Bone marrow (tissue), 2 donors: ENCODE measurements around the gene ETS1.
A peak's percentile ranks its signal among the peaks of the same experiment; 100 is the strongest.

Source experiments
- DNase-seq, 2 donors: peaks; one replicate each; lab custom pipeline; 2025; lab: John Stamatoyannopoulos, UW

Gene ETS1

GRCh38 chr11:128618603-128619002, 31.2 kb upstream of the ETS1 start:
- no peak for DNase-seq

GRCh38 chr11:128616161-128616560, 28.8 kb upstream of the ETS1 start:
- no peak for DNase-seq

GRCh38 chr11:128615612-128616011, 28.3 kb upstream of the ETS1 start:
- DNase-seq = no peak

GRCh38 chr11:128615076-128615475, 27.7 kb upstream of the ETS1 start:
- no peak for DNase-seq

GRCh38 chr11:128614026-128614425, 26.7 kb upstream of the ETS1 start:
- DNase-seq = no peak

- DNase-seq = peak in 1 of 2 donors; percentile 40
These were observed 26.1 kb upstream of the ETS1 start for GRCh38 chr11:128613300-128613995.

GRCh38 chr11:128610721-128611617, 23.6 kb upstream of the ETS1 start:
- DNase-seq = peak in 1 of 2 donors; percentile 76

GRCh38 chr11:128609785-128610184, 22.4 kb upstream of the ETS1 start:
- no peak for DNase-seq

- DNase-seq = no peak
These were observed 21.5 kb upstream of the ETS1 start for GRCh38 chr11:128608746-128609407.

GRCh38 chr11:128607819-128608218, 20.5 kb upstream of the ETS1 start:
- DNase-seq = no peak

GRCh38 chr11:128604723-128605122, 17.4 kb upstream of the ETS1 start:
- DNase-seq = no peak

- DNase-seq = no peak
These were observed 16.5 kb upstream of the ETS1 start for GRCh38 chr11:128603752-128604414.

- no peak for DNase-seq
These were observed 15.8 kb upstream of the ETS1 start for GRCh38 chr11:128603003-128603696.

- DNase-seq = no peak
These were observed 12.4 kb upstream of the ETS1 start for GRCh38 chr11:128599729-128600128.

- no peak for DNase-seq
These were observed 11.3 kb upstream of the ETS1 start for GRCh38 chr11:128598506-128599150.

GRCh38 chr11:128598096-128598495, 10.7 kb upstream of the ETS1 start:
- no peak for DNase-seq

- no peak for DNase-seq
These were observed 9.9 kb upstream of the ETS1 start for GRCh38 chr11:128597209-128597608.

GRCh38 chr11:128596250-128596649, 8.9 kb upstream of the ETS1 start:
- no peak for DNase-seq

GRCh38 chr11:128595775-128596174, 8.4 kb upstream of the ETS1 start:
- no peak for DNase-seq

GRCh38 chr11:128595221-128595620, 7.9 kb upstream of the ETS1 start:
- peak in 1 of 2 donors; percentile 72 for DNase-seq

GRCh38 chr11:128594226-128594625, 6.9 kb upstream of the ETS1 start:
- DNase-seq = no peak
